SK-N-SH (cell line): ENCODE results near the gene MED8.

Experiments
- CHD2 ChIP-seq: fragments of 150-350 bp; IDR thresholded peaks from 2 replicates; pipeline ENCODE4 v1.6.1; 2018; ENCODE audit warnings: low read length; ENCODE audit not compliant: partially characterized antibody
- CTCF ChIP-seq: fragments of 200-600 bp; sonication (generic); IDR thresholded peaks from 2 replicates; pipeline ENCODE4 v1.6.1; 2017; ENCODE audit warnings: antibody characterized with exemption, mild to moderate bottlenecking, moderate library complexity
- ELF1 ChIP-seq: IDR thresholded peaks from 2 replicates; pipeline ENCODE4 v1.4.0; 2012
- FOXM1 ChIP-seq: IDR thresholded peaks from 2 replicates; pipeline ENCODE4 v1.4.0; 2012; ENCODE audit warnings: low read depth, mild to moderate bottlenecking
- IRF3 ChIP-seq: fragments of 150-350 bp; IDR thresholded peaks from 2 replicates; pipeline ENCODE4 v1.6.1; 2016; ENCODE audit warnings: mild to moderate bottlenecking, low read depth, low read length
- MEF2A ChIP-seq: IDR thresholded peaks from 2 replicates; pipeline ENCODE4 v1.4.0; 2012; ENCODE audit warnings: low read depth, borderline replicate concordance
- NFIC ChIP-seq: IDR thresholded peaks from 2 replicates; pipeline ENCODE4 v1.4.0; 2012; ENCODE audit warnings: borderline replicate concordance
- RAD21 ChIP-seq: IDR thresholded peaks from 2 replicates; pipeline ENCODE4 v1.6.1; 2012; ENCODE audit warnings: mild to moderate bottlenecking, low read length
- RCOR1 ChIP-seq: fragments of 150-350 bp; IDR thresholded peaks from 2 replicates; pipeline ENCODE4 v1.6.1; 2017; ENCODE audit warnings: antibody characterized with exemption, low read length
- TCF12 ChIP-seq: IDR thresholded peaks from 2 replicates; pipeline ENCODE4 v1.4.0; 2012
- TF ChIP-seq, protein P1 (sequence below): IDR thresholded peaks from 2 replicates; pipeline ENCODE4 v1.6.1; 2012; ENCODE audit warnings: mild to moderate bottlenecking, low read depth, low read length, moderate library complexity

- TF ChIP-seq CTCF (no peak), CHD2 (no peak), TCF12 (no peak), RCOR1 (no peak), RAD21 (no peak), FOXM1 (no peak), NFIC (no peak), MEF2A (no peak), ELF1 (no peak), IRF3 (no peak)
- TF ChIP-seq, protein P1, sequence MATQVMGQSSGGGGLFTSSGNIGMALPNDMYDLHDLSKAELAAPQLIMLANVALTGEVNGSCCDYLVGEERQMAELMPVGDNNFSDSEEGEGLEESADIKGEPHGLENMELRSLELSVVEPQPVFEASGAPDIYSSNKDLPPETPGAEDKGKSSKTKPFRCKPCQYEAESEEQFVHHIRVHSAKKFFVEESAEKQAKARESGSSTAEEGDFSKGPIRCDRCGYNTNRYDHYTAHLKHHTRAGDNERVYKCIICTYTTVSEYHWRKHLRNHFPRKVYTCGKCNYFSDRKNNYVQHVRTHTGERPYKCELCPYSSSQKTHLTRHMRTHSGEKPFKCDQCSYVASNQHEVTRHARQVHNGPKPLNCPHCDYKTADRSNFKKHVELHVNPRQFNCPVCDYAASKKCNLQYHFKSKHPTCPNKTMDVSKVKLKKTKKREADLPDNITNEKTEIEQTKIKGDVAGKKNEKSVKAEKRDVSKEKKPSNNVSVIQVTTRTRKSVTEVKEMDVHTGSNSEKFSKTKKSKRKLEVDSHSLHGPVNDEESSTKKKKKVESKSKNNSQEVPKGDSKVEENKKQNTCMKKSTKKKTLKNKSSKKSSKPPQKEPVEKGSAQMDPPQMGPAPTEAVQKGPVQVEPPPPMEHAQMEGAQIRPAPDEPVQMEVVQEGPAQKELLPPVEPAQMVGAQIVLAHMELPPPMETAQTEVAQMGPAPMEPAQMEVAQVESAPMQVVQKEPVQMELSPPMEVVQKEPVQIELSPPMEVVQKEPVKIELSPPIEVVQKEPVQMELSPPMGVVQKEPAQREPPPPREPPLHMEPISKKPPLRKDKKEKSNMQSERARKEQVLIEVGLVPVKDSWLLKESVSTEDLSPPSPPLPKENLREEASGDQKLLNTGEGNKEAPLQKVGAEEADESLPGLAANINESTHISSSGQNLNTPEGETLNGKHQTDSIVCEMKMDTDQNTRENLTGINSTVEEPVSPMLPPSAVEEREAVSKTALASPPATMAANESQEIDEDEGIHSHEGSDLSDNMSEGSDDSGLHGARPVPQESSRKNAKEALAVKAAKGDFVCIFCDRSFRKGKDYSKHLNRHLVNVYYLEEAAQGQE = no peak
Observed at GRCh38 chr1:43376723-43377235, 12.8 kb downstream of the MED8 start.
